Measurements from ENCODE around the gene ZSWIM6.

GRCh38 chr5:61309115-61309514 is 22.9 kb upstream of the ZSWIM6 start:
- TF ChIP-seq POLR2AphosphoS5 (IDR thresholded peaks at IDR 0.05; ENCODE audit: borderline replicate concordance, low read depth, low read length) (no peak), EZH2 (IDR thresholded peaks at IDR 0.05) (no peak), FOXP2 (optimal IDR thresholded peaks at IDR 0.05; ENCODE audit: control extremely low read depth, extremely low read length, insufficient read depth) (no peak)

Data from SK-N-MC (cell line).